Liver (tissue), 3 donors: ENCODE results near the gene LRRTM3.

ENCODE experiments used
- HNF4G ChIP-seq: IDR thresholded peaks from 2 replicates; pipeline ENCODE4 v1.6.1; 2016; ENCODE audit warnings: antibody characterized with exemption
- TAF1 ChIP-seq: conservative IDR thresholded peaks from 2 replicates; pipeline ENCODE4 v1.6.1; 2016; ENCODE audit warnings: antibody characterized with exemption, mild to moderate bottlenecking
- TF ChIP-seq, protein P1 (sequence below): fragments of 150-350 bp; IDR thresholded peaks from 2 replicates; pipeline ENCODE4 v1.5.1; 2017; ENCODE audit warnings: improper control_type of control experiment, low read depth, low read length; ENCODE audit not compliant: missing input control
- donor health status: healthy.
- donor health status: healthy.

- TF ChIP-seq TAF1 = no peak
- TF ChIP-seq, protein P1, sequence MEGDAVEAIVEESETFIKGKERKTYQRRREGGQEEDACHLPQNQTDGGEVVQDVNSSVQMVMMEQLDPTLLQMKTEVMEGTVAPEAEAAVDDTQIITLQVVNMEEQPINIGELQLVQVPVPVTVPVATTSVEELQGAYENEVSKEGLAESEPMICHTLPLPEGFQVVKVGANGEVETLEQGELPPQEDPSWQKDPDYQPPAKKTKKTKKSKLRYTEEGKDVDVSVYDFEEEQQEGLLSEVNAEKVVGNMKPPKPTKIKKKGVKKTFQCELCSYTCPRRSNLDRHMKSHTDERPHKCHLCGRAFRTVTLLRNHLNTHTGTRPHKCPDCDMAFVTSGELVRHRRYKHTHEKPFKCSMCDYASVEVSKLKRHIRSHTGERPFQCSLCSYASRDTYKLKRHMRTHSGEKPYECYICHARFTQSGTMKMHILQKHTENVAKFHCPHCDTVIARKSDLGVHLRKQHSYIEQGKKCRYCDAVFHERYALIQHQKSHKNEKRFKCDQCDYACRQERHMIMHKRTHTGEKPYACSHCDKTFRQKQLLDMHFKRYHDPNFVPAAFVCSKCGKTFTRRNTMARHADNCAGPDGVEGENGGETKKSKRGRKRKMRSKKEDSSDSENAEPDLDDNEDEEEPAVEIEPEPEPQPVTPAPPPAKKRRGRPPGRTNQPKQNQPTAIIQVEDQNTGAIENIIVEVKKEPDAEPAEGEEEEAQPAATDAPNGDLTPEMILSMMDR = no peak
- TF ChIP-seq HNF4G = no peak
Observed at GRCh38 chr10:66980246-66980815, 54.5 kb downstream of the LRRTM3 start.
